GM21619 (cell line): ENCODE measurements around the gene SHC4.

Experiments used
- ATAC-seq: cut with Tn5 transposase; IDR thresholded peaks from one replicate; pipeline ENCODE4 v1.9.1; 2021; ENCODE audit not compliant: unreplicated experiment

SHC4 gene, protein sequence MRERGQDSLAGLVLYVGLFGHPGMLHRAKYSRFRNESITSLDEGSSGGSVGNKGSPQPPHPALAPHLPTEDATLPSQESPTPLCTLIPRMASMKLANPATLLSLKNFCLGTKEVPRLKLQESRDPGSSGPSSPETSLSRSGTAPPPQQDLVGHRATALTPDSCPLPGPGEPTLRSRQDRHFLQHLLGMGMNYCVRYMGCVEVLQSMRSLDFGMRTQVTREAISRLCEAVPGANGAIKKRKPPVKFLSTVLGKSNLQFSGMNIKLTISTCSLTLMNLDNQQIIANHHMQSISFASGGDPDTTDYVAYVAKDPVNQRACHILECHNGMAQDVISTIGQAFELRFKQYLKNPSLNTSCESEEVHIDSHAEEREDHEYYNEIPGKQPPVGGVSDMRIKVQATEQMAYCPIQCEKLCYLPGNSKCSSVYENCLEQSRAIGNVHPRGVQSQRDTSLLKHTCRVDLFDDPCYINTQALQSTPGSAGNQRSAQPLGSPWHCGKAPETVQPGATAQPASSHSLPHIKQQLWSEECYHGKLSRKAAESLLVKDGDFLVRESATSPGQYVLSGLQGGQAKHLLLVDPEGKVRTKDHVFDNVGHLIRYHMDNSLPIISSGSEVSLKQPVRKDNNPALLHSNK

DNA sequence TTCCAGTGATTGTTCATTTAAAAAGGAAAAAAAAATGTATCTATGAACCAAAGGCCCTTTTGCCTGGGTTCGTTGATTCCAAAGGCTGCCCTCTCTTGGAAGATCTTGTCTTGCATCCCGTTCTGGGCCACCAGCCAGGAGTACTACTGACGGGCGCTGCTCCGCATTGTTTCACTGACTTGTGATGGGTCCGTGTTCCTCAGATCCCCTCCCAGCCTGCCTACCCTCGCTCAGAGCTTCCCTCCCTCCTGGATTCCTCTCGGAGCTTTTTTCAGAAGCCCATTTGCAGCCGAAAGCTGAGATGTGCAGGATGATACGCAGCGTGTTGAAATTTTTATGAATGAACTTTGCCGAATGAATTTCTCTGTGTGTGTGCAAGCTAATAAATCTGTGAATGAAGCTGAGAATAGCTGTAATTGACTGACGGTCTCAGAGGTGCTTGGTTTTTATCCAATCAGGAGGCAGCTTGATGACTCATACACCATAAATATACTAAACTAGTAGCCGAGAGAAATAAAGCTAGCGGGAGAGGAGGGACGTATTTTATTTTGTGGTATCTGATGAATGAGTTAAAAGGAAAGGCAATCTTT is at the start of gene SHC4:
Gene SHC4, minus strand, starts transcription at position 396 of the 590 bp plus-strand sequence. CDS start 904 bp downstream, outside the sequence.
- ATAC-seq, result peak; percentile 35

DNA sequence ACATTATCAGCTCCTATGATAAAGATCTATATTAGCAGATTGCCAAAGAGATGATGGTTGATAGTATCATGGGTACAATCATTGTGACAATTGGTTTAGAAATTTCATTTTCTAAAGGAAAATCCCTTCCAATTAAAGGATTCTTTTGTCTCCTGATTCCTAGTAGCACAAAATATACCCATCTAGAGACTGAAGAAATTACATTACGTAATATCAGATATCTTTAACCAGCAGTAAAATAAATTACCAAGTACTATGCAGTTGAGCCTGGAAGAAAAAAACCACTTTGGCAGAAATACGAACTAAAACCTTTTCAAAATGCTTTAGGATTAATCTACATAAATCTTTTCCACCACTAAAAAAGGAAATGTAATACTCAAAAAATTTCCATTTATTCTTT is 35.6 kb upstream of the SHC4 start:
- ATAC-seq, result no peak

DNA sequence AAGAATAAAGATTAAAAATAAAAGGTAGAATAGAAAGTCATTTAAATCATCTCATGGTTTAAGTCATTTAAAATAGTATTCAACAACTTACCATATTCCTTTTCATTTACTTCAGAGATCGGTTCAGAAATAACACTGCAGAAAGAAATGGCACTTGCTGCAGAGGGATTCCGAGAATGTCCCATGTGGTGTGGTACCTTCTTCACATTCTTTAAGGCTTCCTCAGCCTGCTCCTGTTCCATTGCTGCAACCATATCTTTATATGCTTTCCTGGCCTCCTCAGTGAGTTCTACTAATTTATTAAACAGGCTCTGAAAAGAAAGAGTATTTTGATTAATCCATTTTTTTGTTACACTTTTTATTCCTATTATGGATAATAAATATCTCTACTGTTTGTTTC is 32.6 kb upstream of the SHC4 start:
- ATAC-seq, result no peak

DNA sequence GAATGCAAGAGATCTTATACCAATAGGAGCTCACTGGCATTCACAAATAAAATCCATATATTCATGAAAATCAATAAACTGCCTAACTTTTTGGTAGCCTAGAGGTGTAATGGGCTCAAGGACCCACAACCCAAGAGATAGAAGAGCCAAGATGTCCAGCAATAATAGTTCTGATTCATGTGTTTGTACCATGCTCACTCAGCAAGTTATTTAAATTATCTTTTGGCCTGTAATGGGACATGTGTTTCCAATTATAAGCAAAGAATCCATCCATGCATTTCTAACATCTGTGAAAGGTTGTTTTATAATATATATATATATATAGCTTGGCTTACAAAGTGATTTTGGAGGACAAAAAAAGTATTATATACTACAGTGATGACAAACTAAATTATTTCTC is 29.7 kb upstream of the SHC4 start:
- ATAC-seq, result no peak

DNA sequence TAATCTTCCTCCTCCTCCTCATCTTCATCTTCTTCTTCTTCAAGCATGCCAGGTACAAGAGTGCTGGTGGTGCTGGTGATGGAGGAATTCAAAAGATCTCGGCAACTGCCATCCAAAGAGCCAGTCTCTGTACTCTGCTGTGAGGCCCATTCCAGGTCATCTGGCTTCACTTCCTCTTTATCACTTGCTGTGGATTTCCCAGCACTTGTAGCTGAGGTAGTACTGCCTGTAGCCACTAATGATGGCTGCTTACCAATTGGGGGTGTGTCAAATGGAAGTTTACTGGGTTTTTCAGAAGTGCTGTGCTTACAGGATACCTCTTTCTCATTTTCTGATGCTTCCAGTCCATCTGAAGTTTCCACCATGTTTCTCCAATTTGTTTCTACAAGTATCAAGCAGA is 28.8 kb upstream of the SHC4 start:
- ATAC-seq, result peak; percentile 73

DNA sequence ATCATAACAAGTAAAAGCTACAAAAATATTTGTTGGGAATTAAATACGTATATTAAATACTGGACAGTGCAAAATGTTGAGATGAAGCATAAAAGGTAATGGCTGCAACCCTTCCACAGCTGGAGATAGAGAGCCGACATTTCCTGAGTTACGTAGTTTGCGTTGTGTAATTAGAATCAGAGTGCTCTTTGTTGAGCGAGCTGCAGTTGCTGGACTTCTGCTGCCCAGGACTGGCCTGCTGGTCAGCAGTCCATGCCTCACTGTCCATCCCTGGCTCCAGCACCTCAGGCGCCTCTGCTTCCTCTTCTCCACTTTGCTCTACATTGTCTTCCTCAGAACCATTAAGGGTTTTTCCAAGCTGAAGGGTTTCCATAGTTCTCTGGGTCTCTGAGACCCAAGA is 28.4 kb upstream of the SHC4 start:
- no peak for ATAC-seq

DNA sequence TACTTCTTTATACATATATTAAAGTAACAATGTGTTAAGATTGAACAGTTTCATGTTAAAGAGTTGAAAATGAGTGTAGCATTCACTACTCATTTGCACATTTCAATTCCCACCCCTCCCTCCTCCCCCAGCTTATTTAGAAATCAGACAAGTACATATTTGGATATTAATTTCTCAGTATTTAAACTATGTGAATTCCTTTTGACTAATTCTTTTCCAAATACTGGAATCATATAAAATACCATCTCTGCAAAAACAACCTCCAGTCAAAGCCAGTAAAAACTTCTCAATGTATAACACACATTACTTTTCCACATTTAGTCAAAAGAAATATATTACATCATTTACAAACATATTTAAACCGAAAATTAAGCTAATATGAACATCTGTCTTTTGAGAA is 25.5 kb upstream of the SHC4 start:
- ATAC-seq, result no peak

DNA sequence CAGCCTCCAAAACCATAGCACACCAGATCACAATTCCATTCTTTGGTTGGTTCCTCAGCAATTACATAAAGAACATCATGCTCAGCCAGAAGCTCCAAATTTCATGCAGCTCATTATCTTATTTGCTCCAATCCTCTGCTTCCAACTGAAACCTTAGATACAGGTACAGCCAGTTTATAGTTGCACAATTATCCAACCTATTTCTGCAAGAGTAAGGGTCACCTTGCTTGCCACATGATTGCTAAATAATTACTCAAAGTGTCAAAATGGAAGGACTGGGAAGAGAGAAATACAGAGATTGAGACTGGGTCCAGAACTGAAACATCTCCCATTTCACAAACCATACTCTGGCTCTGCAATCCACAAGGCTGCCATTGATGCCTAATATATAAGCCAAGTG is 23.4 kb upstream of the SHC4 start:
- ATAC-seq, result no peak

DNA sequence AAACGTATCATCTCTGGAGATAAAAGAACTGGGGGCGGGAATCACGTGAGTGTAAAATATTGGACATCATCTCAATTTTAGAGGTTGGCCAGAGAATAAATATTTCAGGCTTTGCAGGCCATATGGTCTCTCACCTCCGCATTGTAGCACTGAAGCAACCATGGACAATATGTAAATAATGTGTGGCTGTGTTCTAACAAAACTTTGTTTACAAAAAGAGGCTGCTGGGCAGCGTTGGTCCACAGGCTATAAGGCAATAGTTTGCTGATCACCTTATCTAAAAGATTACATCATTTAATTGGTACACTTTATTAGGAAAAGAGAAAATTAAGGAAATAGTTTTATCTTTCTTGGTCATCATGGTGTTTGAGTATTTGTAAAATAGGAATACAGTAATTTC is 22.5 kb upstream of the SHC4 start:
- no peak for ATAC-seq

DNA sequence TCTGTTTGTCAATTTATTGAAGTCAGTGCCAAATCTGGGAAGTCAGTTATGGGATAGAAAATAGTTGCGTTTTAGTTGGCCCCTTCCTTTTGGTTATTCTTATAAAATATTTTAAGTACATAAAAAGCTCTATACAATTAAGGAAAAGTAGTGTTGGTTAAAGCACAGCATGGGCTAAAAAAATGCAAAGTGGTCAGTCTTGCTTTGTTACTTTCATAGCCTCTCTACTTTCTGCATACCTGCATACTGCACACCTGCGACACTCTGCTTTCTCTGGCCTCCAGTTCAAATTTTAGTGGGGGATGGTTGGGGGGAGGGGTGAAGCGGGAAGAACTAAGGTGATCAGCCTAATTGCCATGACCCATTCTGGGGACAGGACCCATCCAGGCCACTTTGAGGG is 21.8 kb upstream of the SHC4 start:
- ATAC-seq, result no peak

DNA sequence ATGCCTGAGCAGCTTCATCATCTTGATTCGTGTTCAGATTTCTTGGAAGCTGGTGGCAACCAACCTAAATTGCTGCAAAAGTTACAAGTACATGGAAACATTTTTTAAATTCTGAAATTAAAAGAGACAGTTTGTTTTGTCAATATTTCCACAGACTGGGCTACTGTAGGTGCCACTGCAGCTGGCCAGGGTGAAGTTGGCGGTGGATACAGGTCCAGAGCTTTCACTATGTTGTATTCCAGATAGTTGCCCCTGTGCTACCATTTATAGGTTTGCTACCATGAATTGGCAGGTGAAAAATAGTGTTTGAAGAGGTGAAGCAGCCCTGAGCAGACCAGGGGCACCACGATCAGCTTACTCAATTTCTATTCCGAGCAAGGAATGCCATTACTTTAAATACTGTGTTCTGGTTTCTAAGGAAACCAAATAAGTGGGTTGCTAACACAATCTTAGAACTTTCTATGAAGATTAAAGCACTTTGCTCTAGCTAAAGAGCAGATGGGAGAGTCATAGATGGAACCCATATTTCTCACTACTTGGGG is 21.2 kb upstream of the SHC4 start:
- ATAC-seq, result no peak

DNA sequence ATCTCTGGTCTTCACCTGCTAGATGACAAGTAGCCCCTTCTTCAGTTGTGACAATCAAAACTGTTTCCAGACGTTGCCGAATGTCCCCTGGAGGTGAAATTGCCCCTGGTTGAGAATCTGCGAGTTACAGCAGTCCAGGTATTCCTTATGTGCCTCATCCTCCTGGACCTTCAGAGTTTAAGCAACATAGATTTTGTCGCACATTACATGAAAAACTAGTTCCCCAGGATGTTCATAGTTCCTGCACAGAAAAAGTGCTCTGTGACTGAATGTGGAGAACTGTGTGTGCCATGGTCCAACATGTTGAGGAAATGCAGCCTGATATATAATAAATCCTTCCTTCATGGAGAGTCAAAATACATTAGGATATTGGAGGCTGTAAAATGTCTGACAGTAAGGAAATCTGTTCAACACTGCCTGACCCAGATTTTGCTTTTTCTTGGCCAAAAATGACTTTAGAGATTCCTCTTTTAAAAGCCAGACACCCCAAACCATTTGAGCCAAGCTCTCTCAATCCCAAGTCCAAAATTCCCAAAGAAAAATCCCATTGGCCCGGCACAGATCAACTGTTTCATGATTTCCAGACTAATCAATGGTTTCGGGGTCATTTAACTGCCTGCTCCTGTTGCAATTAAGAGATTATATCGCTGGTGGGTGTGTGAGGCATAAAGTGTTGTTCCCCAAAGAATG is 20.4 kb upstream of the SHC4 start:
- no peak for ATAC-seq

DNA sequence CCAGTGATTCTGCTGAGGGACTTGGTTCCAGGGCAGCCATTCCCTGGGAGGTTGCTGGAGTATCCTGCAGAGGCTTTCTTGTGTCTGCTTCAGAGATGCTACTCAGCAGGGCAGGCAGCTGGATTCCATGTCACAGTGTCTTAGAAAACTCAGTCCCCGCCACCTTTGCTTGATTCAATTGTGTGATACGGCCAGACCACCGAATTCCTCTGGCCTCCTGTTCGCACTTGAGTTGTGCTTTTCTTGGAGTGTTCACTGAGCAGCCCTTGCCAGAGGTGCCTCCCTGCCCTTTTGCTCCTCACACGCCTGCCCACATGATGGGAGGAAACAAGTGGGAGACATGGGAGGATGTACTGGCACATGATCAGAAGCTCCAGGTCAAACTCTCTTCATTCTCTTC is 19.6 kb upstream of the SHC4 start:
- ATAC-seq, result no peak

DNA sequence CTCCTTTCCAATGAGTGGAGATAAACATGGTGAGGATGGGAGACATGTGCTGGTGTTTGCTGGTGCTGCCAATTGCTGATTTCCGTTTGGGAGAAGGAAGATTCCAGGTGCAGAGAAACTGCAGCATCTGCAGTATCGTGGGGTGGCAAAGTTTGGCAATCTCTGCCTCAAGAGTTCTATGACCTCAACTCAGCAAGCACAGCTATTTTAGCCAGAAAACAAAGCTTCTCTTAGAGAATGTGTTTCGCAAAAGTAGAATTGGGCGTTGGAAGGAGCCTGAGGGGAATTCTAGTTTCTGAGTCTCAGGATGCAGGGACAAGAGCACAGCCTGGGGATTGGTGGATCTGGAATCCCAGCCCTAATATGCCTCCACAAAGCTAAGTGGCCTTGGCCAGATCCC is 18.2 kb upstream of the SHC4 start:
- no peak for ATAC-seq

DNA sequence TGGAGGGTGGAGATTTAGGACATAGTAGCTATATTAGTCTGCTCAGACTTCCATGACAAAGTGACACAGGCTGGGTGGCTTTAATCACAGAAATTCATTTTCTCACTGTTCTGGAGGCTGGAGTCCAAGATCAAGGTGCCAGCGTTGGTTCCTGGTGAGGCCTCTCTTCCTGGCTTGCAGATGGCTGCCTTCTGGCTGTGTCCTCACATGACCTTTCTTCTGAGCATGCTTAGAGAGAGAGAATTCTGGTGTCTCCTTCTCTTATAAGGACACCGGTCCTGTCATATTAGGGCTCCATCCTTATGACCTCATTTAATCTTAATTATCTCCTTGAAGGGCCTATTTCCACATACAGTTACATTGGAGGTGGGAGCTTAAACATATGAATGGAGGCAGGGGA is 14.9 kb upstream of the SHC4 start:
- no peak for ATAC-seq

DNA sequence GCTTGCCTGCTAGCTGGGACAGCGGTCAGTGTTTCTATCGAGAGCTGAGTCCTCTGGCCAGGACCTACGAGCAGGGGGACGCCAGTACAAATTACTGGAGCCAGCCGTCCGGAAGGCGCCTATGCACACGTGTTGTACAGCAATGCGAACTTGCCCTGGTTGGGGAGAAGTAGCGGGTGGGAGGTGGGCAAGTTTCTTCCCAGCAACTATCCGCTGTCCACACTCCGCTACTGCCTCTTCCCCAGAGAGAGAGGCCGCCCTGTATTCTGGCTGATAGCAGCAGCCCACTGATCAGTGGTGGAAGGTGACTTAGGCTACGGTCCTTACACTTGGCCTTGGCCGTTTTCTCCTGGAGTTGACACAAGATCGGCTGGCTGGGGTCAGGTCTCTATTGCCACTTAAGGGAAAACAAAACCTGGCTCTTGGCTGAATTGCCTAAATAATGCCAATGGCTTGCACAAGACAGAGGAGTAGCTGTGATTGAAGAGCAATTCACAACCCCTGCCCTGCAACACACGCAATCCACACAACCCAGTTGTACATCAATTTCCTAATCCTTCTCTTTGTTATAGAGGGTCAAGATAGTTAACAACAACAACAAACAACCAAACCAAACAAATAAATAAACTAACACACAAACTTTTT is 12.8 kb upstream of the SHC4 start:
- ATAC-seq, result no peak

DNA sequence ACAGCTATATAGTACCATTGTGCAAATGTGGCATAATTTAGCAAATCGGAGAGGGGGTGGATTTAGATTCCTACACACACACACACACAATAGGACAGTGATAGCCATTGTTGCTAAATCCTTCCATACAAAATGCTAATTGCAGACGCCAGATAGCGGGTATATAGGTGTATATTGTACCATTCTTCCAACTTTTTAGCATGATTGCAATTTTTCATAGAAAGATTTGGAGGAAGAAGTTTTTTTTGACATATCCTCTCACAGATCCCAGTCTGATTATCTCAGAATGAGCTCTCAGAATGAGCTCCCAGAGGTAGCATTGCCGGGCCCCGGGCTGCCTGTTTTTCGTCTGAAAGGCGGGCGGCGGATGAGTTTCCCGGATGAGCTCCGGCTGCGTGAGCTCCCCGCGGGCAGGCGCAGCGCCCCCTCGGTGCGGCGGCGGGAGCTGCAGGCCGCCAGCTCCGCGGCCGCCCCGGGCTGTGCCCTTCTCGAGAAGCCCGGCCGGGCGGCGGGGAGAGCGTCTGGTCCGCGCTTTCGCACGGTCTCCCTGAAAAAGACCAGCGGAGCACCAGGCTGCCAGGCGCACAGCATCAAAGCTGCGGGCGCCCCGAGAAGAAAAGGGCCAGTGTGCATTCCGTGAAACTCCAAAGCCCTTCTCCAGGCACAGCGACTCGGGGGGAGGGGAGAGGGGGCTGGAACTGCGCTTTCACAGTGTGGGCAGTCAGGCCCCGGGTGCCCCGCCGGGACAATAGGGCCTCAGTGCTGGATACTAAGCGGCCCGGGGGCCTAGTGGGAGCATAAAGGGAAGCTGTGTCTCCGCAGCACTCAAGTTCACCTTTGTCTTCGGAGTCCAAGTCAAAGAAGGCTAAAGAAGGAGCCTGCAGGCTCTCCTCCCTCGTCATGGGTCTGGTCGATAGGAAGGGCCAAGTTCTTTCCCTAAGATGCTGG is 12.0 kb upstream of the SHC4 start:
- ATAC-seq, result peak; percentile 96

DNA sequence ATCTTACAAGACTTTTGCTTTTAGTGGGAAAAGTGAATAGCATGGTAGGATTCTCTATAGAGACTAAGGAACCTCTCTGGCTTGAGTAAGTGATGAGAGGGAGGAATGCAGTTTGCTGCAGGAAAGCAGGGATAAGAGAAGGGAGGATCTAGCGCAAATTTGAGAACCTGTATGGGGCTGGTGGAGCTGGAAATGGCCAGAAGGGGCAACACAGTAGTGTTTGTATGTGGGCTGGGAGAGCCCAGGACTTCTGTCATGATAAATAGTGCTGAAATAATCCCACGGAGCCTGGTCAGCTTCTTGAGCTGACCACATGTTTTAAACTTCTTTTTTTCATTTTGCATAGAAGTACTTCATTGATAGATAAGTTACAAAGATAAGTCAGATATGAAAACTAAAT is 11.2 kb upstream of the SHC4 start:
- ATAC-seq, result no peak

DNA sequence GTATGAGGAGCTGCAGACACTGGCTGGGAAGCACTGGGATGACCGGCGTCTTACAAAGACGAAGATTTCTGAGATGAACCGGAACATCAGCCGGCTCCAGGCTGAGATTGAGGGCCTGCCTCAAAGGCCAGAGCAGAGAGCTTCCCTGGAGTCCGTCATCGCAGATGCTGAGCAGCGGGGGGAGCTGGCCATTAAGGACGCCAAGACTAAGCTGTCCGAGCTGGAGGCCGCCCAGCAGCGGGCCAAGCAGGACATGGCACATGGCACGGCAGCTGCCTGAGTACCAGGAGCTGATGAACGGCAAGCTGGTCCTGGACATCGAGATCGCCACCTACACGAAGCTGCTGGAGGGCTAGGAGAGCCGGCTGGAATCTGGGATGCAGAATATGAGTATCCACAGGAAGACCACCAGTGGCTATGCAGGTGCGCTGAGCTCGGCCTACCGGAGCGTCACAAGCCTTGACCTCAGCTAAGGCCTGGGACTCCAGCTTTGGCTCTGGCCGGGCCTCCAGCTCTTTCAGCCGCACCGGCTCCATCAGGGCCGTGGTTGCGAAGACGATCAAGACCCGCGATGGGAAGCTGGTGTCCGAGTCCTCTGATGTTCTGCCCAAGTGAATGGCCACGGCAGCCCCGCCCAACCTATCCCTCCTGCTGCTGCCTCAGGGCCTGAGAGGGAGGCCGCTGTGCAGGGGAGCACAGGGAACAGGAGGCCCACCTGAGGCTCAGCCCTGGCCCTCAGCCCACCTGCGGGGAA is 9.2 kb upstream of the SHC4 start:
- no peak for ATAC-seq
